GM15510 (cell line): ENCODE measurements around the gene ATP11A.

Source experiments
- POLR2A ChIP-seq: IDR thresholded peaks from 3 replicates; pipeline ENCODE4 v1.6.1; 2011; ENCODE audit warnings: borderline replicate concordance; ENCODE audit not compliant: insufficient read length; ENCODE audit errors: extremely low read depth

Gene ATP11A

DNA sequence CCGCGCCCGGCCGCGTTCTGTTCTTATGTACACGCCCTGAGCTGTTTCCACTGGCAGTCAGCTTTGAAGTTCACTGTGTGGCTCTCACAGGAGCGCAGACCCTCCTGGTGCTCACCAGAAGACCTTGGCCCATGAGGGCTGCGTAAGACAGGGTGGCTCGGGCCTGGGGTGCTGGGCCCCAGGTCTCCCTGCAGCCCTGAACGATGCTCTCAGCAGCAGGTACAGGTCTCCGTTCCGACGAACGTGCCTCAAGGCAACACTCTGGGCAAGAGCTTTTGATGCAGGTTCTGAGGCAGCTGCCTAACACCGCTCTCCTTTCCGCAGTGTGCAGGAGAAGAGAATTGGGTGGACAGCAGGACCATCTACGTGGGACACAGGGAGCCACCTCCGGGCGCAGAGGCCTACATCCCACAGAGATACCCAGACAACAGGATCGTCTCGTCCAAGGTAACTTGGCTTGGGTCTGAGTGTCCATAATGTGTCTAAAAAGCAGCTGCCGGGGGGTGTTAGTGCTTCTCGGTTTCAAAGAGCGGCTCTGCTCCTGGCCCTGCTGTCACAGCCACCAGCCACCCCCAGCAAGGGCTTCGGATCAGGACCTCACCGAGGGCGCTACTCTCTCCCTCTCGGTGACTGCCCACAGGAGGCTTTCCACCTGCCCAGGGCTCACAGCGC lies 95.1 kb downstream of the ATP11A start:
- TF ChIP-seq POLR2A = no peak

DNA sequence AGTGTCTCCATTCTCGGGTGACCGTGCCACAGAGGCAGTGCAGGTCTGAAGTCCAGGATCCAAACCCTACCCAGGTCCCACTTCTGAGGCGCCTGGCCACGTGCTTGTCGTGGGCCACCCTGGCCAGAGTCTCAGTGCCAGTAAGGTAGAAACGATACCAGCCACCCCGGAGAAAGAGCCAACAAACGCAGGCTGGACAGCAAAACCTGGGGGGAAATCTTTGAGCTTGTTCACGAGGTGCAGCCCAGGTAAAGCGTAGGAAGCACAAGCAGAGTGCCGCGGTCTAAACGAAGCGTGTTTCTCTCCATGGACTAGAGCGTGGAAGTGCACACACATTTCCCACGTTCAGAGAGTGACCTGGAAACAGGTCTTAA lies 95.6 kb downstream of the ATP11A start:
- no peak for TF ChIP-seq POLR2A

DNA sequence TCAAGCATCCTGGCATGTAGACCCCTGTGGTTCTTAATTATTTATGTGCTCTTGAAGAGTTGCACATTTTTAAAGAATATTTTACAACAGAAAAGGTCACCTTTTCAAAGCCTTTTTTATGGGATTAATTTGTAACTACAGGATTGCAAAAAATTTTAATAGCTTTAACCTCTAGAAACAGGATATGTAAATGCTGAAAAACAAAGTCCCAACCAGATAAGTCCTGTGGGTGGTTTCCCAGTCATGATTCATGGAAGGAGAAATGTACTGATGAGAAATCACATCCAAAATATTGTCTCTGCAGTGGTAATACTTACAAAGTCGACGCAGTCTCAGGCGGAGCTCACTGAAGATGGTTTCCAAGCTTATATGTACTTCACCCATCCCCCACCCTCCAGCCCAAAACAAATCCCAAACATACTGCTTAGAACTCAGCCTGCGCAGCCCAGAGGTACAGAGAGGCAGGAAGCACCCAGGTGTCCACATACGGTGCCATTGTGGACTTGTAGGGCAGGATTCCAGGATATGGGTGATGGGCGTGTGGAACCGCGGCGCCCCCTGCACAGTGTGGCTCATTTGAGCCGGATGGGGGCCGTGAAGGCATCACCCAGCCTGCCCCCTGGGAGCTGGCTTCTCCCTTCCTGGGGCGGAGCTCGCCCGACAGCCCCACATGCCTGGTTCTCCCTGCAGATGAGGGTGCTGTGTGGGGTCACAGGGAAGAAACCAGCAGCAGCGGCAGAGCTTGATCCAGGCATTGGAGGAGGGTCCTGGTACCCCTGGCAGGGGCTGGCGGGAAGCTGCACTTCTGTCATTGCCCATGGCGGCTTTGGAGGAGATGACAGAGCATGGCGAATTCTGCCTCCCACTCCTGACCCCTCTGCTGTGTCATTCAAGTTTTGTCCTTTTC lies 101.2 kb downstream of the ATP11A start:
- TF ChIP-seq POLR2A = no peak

DNA sequence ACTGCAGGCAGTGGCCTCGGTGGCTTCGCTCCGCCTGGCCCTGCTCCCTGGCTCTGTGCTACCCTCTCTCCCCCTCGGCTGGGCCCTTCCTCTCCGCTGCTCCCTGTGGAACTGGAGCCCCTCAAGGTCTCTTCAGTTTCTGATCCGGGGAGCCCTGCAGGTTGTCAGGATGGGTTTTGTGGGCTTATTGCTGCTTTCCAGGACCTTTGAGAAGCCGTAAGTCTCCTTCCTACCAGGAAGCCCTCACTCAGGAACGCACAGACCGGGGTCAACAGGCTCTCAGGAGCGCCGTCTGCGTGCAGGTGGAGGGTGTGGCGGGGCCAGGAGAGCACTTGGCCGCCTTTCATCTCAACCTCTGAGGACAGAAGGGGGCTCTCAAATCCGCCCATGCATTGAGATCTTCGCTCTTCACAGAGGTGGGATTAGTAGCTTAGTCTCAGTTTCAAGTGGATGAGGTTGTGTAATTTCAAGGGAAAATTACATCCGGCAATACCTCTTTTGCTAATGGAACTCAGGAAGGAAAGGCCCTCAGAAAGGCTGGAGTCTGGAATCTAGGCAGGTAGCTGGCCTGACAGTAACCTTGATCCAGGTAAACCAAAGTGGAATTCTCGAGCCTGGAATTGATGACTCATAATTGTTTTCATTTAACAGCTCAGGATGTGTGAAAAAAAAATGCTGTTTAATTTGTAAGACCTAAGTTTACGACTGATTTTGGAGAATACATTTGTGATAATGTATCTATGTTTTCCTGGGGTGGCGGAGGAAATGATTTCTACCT lies 102.0 kb downstream of the ATP11A start:
- TF ChIP-seq POLR2A = no peak

- TF ChIP-seq POLR2A = no peak
Measured at GRCh38 chr13:112792511-112792910, 102.7 kb downstream of the ATP11A start.

DNA sequence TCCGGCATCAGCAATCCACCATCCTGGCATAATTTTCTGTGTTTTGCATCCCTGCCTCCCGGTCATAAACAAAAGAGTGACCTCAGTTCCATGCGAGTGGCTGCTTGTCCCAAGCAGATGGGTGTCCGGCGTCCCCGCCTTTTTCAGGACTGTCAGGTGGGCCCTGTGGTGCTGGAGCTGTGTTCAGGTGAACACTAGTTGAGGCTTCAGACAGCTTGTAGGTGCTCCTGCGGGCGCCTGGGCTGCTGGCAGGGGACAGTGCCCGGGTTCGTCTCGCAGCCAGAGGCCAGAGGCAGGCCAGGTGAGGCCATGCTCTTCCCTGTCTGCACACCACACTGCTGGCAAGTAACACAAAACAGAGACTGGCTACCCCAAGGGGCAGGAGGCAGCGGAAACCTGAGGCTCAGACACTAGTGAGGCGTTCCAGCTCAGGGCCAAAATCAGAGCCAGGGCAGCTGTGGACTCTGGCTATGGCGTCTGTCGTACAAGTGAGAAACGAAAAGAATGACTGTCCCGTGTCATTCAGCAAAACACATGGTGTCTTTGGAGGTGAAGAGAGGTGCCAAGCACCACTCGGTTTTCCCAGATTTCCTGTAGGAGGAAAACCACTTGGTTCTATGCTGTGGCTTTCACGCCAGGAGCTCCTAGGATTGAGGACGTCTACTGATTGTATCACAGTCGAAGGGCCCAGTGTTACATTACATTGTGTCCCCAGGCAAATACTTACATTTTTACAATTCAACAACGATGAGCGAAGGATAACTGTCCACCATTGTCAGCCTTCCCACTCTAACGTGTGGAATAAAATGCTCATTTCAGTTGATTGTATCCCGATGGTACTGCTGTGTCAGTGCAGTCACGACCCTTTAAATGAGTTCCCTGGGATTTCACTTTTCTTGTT lies 104.0 kb downstream of the ATP11A start:
- TF ChIP-seq POLR2A = no peak

GRCh38 chr13:112795277-112795676 lies 105.4 kb downstream of the ATP11A start:
- TF ChIP-seq POLR2A = no peak

DNA sequence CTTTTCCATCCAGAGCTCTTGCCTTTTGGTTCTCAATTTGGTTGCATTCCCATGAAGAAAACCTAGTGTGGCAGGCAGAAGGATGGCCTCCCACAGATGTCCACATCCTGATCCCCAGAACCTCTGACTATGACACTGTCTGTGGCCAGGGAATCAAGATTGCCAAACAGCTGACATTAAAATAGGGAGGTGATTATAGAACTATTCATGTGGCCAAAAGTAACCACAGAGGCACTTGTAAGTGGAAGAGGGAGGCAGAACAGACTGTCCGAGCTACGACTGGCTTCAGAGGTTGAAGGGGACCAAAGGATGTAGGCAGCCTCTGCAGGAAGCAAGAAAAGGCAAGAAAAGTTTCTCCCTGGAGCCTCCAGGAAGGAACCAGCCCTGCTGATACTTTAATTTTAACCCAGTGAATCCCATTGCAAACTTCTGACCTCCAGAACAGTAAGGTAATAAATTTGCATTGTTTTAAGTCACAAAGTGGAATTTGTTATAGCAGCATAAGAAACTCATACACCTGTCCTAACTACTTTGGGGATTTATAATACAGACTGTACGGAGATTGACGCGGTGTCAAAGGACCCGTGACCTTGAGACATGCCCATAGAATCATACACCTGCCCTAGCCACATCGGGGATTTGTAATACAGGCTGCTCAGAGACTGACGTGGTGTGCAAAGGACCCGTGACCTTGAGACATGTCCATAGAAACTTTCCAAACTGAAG lies 106.5 kb downstream of the ATP11A start:
- TF ChIP-seq POLR2A = no peak

- no peak for TF ChIP-seq POLR2A
Measured at GRCh38 chr13:112799394-112799793, 109.6 kb downstream of the ATP11A start.

DNA sequence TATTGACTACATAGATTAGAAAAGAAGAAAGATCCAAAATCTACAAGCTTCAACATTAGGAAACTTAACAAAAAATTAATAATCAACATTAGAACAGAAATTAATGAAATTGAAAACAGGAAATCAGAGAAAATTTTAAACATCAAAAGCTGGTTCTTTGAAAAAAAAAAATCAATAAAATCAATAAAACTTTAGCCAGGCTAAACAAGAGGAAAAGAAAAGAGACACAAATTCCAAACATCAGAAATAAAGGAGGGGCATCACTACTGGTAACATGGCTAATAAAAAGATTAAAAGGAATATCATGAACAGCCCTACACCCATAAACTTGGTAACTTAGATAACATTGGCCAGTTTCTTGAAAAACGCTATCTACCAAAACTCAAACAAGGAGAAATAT lies 110.2 kb downstream of the ATP11A start:
- TF ChIP-seq POLR2A = no peak

DNA sequence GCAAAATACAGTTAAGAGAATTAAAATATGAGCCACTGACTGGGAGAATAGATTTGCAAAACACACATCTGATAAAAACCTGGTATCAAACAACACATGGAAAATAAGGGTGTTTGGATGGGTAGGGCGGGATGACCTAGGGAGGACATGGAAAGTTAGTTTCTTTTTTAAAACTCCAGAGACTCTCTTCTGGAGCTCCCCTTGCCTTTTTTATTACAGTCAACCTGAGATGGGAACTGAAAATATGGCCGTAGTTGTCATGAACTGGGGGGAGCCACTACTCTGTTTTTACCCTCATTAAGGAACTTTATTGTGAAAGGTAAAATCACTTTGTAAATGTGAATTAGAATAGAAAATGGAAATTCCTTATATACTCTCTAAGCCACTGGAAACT lies 113.0 kb downstream of the ATP11A start:
- no peak for TF ChIP-seq POLR2A

- TF ChIP-seq POLR2A = no peak
Measured at GRCh38 chr13:112803422-112803821, 113.6 kb downstream of the ATP11A start.

GRCh38 chr13:112804374-112804773 lies 114.5 kb downstream of the ATP11A start:
- TF ChIP-seq POLR2A = no peak
